Upper lobe of left lung (tissue), 6 donors: ENCODE data around the gene STAG3. TPM values are rescaled to one million over a fixed set of nuclear protein-coding genes. Genes with fewer than 3 reads are reported as not detected.
"Not testable (repeated sequence)": the region's sequence is repeated elsewhere in the genome, so short reads cannot be mapped to it uniquely, and the experiment has no call there.

Experiments used
- ATAC-seq, 2 donors: fragments of 200-7000 bp; cut with Tn5 transposase; one replicate each; pipeline ENCODE4 v1.9.1; 2022; ENCODE audit warnings: mild to moderate bottlenecking in 2 of 2, moderate library complexity in 2 of 2; ENCODE audit not compliant: low FRiP score in 2 of 2
- DNase-seq, 2 donors: peaks; one replicate each; pipeline ENCODE4 v3.0.0-alpha.2; 2019 to 2020
- H3K27ac ChIP-seq, 4 donors: fragments of 200-600 bp; sonication (generic); one replicate each; pipeline ENCODE4 v1.5.1; 2016 to 2019
- H3K27me3 ChIP-seq, 4 donors: fragments of 200-600 bp; sonication (generic); one replicate each; pipeline ENCODE4 v1.5.1; 2017 to 2019
- H3K36me3 ChIP-seq, 4 donors: fragments of 200-600 bp; sonication (generic); one replicate each; pipeline ENCODE4 v1.5.1; 2016 to 2019
- H3K4me1 ChIP-seq, 4 donors: fragments of 200-600 bp; sonication (generic); one replicate each; pipeline ENCODE4 v1.5.1; 2018 to 2019
- H3K4me3 ChIP-seq, 4 donors: fragments of 200-600 bp; sonication (generic); one replicate each; pipeline ENCODE4 v1.5.1; 2017 to 2019; ENCODE audit warnings: mild to moderate bottlenecking in 2 of 4, moderate library complexity in 1 of 4
- H3K9me3 ChIP-seq, 4 donors: fragments of 200-600 bp; sonication (generic); one replicate each; pipeline ENCODE4 v1.5.1; 2018 to 2019
- CTCF ChIP-seq, 6 experiments: fragments of 450-650 bp in 4 of 6; fragments of 200-600 bp in 2 of 6; sonication (generic) in 2 of 6; IDR thresholded peaks; one replicate each; pipeline ENCODE4 v1.5.1; 2016 to 2019; ENCODE audit warnings: antibody characterized with exemption in 6 of 6
- EP300 ChIP-seq, 4 donors: sonication (generic); formaldehyde crosslinking; IDR thresholded peaks; one replicate each; pipeline ENCODE4 v1.5.1; 2017; ENCODE audit warnings: antibody characterized with exemption in 4 of 4, control low read depth in 2 of 4
- POLR2A ChIP-seq, 4 donors: fragments of 450-650 bp; IDR thresholded peaks; one replicate each; pipeline ENCODE4 v1.5.1; 2016 to 2017; ENCODE audit warnings: antibody characterized with exemption in 4 of 4, mild to moderate bottlenecking in 2 of 4
- POLR2AphosphoS5 ChIP-seq, 2 donors: sonication (generic); formaldehyde crosslinking; IDR thresholded peaks; one replicate each; pipeline ENCODE4 v1.5.1; 2017; ENCODE audit warnings: antibody characterized with exemption in 2 of 2
- WGBS, 2 donors: methylation state at CpG; one replicate each; pipeline ENCODE4 v1.1.5; 2017 to 2018; 5-methylcytosine and 5-hydroxymethylcytosine counted together
- total RNA-seq, 6 donors: library from RNA; depleted of rRNA in 4 of 6; stranded (reverse); fragments of >200 nt in 4 of 6; gene quantifications; one replicate each; pipeline versions ENCODE4 v1.1.0 to v1.2.1, GENCODE V29; 2016 to 2021
- donor health status: DM: no; HTN: no; CAD: no; lungs with moderate emphysema.
- donor health status: DM: no; HTN: yes; CAD: no; lungs with severe emphysema.

Gene STAG3
- total RNA-seq, 6 donors from 2014 or later, result 1.5 to 5.2 (median 2.8) TPM; not detected in 1

- no peak for ATAC-seq
- Histone ChIP-seq H3K36me3 (no peaks in the 10 kb centered on the region), H3K27ac (no peak overlapping the region), H3K27me3 (no peaks in the 10 kb centered on the region), H3K4me3 (no peak overlapping the region), H3K4me1 (no peaks in the 10 kb centered on the region), H3K9me3 (no peaks in the 10 kb centered on the region)
- no peak for DNase-seq
- WGBS, 2 donors, result 73 to 74% methylated on average over 3 of the region's 3 CpGs
- TF ChIP-seq EP300 (IDR thresholded peaks at IDR 0.05) (no peak), POLR2A (IDR thresholded peaks at IDR 0.05) (no peak), CTCF (IDR thresholded peaks at IDR 0.05) (no peak), POLR2AphosphoS5 (IDR thresholded peaks at IDR 0.05) (no peak)
Observed at GRCh38 chr7:100192969-100193368, 15.3 kb downstream of the STAG3 start.

GRCh38 chr7:100195222-100195621 lies 17.5 kb downstream of the STAG3 start:
- Histone ChIP-seq H3K9me3 (no peaks in the 10 kb centered on the region), H3K27me3 (no peaks in the 10 kb centered on the region), H3K27ac (no peak overlapping the region), H3K4me3 (no peak overlapping the region), H3K36me3 (no peaks in the 10 kb centered on the region), H3K4me1 (no peaks in the 10 kb centered on the region)
- no peak for ATAC-seq
- WGBS, 2 donors, result 66 to 72% methylated on average over 2 of the region's 2 CpGs
- TF ChIP-seq POLR2A (IDR thresholded peaks at IDR 0.05) (no peak), CTCF (IDR thresholded peaks at IDR 0.05) (no peak), EP300 (IDR thresholded peaks at IDR 0.05) (no peak), POLR2AphosphoS5 (IDR thresholded peaks at IDR 0.05) (no peak)
- DNase-seq, result no peak

GRCh38 chr7:100195901-100196322 lies 18.2 kb downstream of the STAG3 start:
- not testable (repeated sequence) for H3K36me3 ChIP-seq, ATAC-seq, H3K27ac ChIP-seq, H3K4me1 ChIP-seq, H3K27me3 ChIP-seq, H3K4me3 ChIP-seq, DNase-seq, H3K9me3 ChIP-seq
- WGBS, 2 donors, result 94 to 96% methylated on average over 6 of the region's 6 CpGs

GRCh38 chr7:100198266-100198665 lies 20.5 kb downstream of the STAG3 start:
- Histone ChIP-seq H3K27me3 (no peaks in the 10 kb centered on the region), H3K9me3 (no peaks in the 10 kb centered on the region), H3K36me3 (no peaks in the 10 kb centered on the region), H3K4me3 (no peak overlapping the region), H3K4me1 (no peaks in the 10 kb centered on the region), H3K27ac (no peak overlapping the region)
- no peak for DNase-seq
- TF ChIP-seq CTCF (IDR thresholded peaks at IDR 0.05) (no peak), POLR2AphosphoS5 (IDR thresholded peaks at IDR 0.05) (no peak), POLR2A (IDR thresholded peaks at IDR 0.05) (no peak), EP300 (IDR thresholded peaks at IDR 0.05) (no peak)
- WGBS, 2 donors, result 91 to 96% methylated on average over 10 of the region's 10 CpGs
- ATAC-seq, result no peak

GRCh38 chr7:100200693-100201092 lies 23.0 kb downstream of the STAG3 start:
- 75 to 82% methylated on average over 11 of the region's 11 CpGs for WGBS, 2 donors
- H3K9me3 ChIP-seq, result no peaks in the 10 kb centered on the region
- no peak for ATAC-seq

More at GRCh38 chr7:100200693-100201092, 23.0 kb downstream of the STAG3 start:
- Histone ChIP-seq H3K27ac (no peak overlapping the region), H3K4me3 (no peak overlapping the region), H3K27me3 (no peaks in the 10 kb centered on the region), H3K36me3 (no peaks in the 10 kb centered on the region), H3K4me1 (no peaks in the 10 kb centered on the region)
- no peak for DNase-seq
- TF ChIP-seq POLR2A (IDR thresholded peaks at IDR 0.05) (no peak), POLR2AphosphoS5 (IDR thresholded peaks at IDR 0.05) (no peak), CTCF (IDR thresholded peaks at IDR 0.05) (no peak), EP300 (IDR thresholded peaks at IDR 0.05) (no peak)
